Upper lobe of left lung (tissue), 6 donors: ENCODE results near the gene CDH12. TPM values are rescaled to one million over a fixed set of nuclear protein-coding genes. Genes with fewer than 3 reads are reported as not detected.

Source experiments
- ATAC-seq, 2 donors: fragments of 200-7000 bp; cut with Tn5 transposase; one replicate each; pipeline ENCODE4 v1.9.1; 2022; ENCODE audit warnings: mild to moderate bottlenecking in 2 of 2, moderate library complexity in 2 of 2; ENCODE audit not compliant: low FRiP score in 2 of 2
- DNase-seq, 2 donors: peaks; one replicate each; pipeline ENCODE4 v3.0.0-alpha.2; 2019 to 2020
- H3K27ac ChIP-seq, 4 donors: fragments of 200-600 bp; sonication (generic); one replicate each; pipeline ENCODE4 v1.5.1; 2016 to 2019
- H3K27me3 ChIP-seq, 4 donors: fragments of 200-600 bp; sonication (generic); one replicate each; pipeline ENCODE4 v1.5.1; 2017 to 2019
- H3K36me3 ChIP-seq, 4 donors: fragments of 200-600 bp; sonication (generic); one replicate each; pipeline ENCODE4 v1.5.1; 2016 to 2019
- H3K4me1 ChIP-seq, 4 donors: fragments of 200-600 bp; sonication (generic); one replicate each; pipeline ENCODE4 v1.5.1; 2018 to 2019
- H3K4me3 ChIP-seq, 4 donors: fragments of 200-600 bp; sonication (generic); one replicate each; pipeline ENCODE4 v1.5.1; 2017 to 2019; ENCODE audit warnings: mild to moderate bottlenecking in 2 of 4, moderate library complexity in 1 of 4
- H3K9me3 ChIP-seq, 4 donors: fragments of 200-600 bp; sonication (generic); one replicate each; pipeline ENCODE4 v1.5.1; 2018 to 2019
- CTCF ChIP-seq, 6 experiments: fragments of 450-650 bp in 4 of 6; fragments of 200-600 bp in 2 of 6; sonication (generic) in 2 of 6; IDR thresholded peaks; one replicate each; pipeline ENCODE4 v1.5.1; 2016 to 2019; ENCODE audit warnings: antibody characterized with exemption in 6 of 6
- EP300 ChIP-seq, 4 donors: sonication (generic); formaldehyde crosslinking; IDR thresholded peaks; one replicate each; pipeline ENCODE4 v1.5.1; 2017; ENCODE audit warnings: antibody characterized with exemption in 4 of 4, control low read depth in 2 of 4
- POLR2A ChIP-seq, 4 donors: fragments of 450-650 bp; IDR thresholded peaks; one replicate each; pipeline ENCODE4 v1.5.1; 2016 to 2017; ENCODE audit warnings: antibody characterized with exemption in 4 of 4, mild to moderate bottlenecking in 2 of 4
- POLR2AphosphoS5 ChIP-seq, 2 donors: sonication (generic); formaldehyde crosslinking; IDR thresholded peaks; one replicate each; pipeline ENCODE4 v1.5.1; 2017; ENCODE audit warnings: antibody characterized with exemption in 2 of 2
- WGBS, 2 donors: methylation state at CpG; one replicate each; pipeline ENCODE4 v1.1.5; 2017 to 2018; 5-methylcytosine and 5-hydroxymethylcytosine counted together
- total RNA-seq, 6 donors: library from RNA; depleted of rRNA in 4 of 6; stranded (reverse); fragments of >200 nt in 4 of 6; gene quantifications; one replicate each; pipeline versions ENCODE4 v1.1.0 to v1.2.1, GENCODE V29; 2016 to 2021
- donor health status: DM: no; HTN: no; CAD: no; lungs with moderate emphysema.
- donor health status: DM: no; HTN: yes; CAD: no; lungs with severe emphysema.

The CDH12 gene
- total RNA-seq, 6 donors from 2014 or later: 0.10 to 0.49 TPM; not detected in 4

- H3K4me1 ChIP-seq: no peaks in the 10 kb centered on the region
- H3K27me3 ChIP-seq: no peaks in the 10 kb centered on the region
- no peak overlapping the region for H3K27ac ChIP-seq
- 69 to 83% methylated on average over 2 of the region's 2 CpGs for WGBS, 2 donors
- DNase-seq: no peak
- no peak for TF ChIP-seq EP300 (IDR thresholded peaks at IDR 0.05)
- no peak for TF ChIP-seq POLR2A (IDR thresholded peaks at IDR 0.05)
- no peak for TF ChIP-seq POLR2AphosphoS5 (IDR thresholded peaks at IDR 0.05)
- TF ChIP-seq CTCF (IDR thresholded peaks at IDR 0.05): no peak
- no peaks in the 10 kb centered on the region for H3K36me3 ChIP-seq
- no peak for ATAC-seq
- no peaks in the 10 kb centered on the region for H3K9me3 ChIP-seq
- H3K4me3 ChIP-seq: no peak overlapping the region
Observed at GRCh38 chr5:22473886-22474285, 379.3 kb downstream of the CDH12 start.

GRCh38 chr5:22471154-22471553 lies 382.0 kb downstream of the CDH12 start:
- no peaks in the 10 kb centered on the region for H3K36me3 ChIP-seq
- no peak overlapping the region for H3K4me3 ChIP-seq
- TF ChIP-seq EP300 (IDR thresholded peaks at IDR 0.05): no peak
- no peak for TF ChIP-seq CTCF (IDR thresholded peaks at IDR 0.05)
- no peak for TF ChIP-seq POLR2A (IDR thresholded peaks at IDR 0.05)
- TF ChIP-seq POLR2AphosphoS5 (IDR thresholded peaks at IDR 0.05): no peak
- no peaks in the 10 kb centered on the region for H3K9me3 ChIP-seq
- WGBS, 2 donors: 65 to 66% methylated on average over 2 of the region's 2 CpGs
- DNase-seq: no peak
- no peaks in the 10 kb centered on the region for H3K27me3 ChIP-seq
- H3K27ac ChIP-seq: no peak overlapping the region
- H3K4me1 ChIP-seq: no peaks in the 10 kb centered on the region
- no peak for ATAC-seq

- ATAC-seq (no peak), DNase-seq (no peak)
- WGBS, 2 donors: 70 to 74% methylated on average over 3 of the region's 3 CpGs
- TF ChIP-seq CTCF (IDR thresholded peaks at IDR 0.05): no peak
- no peak for TF ChIP-seq POLR2A (IDR thresholded peaks at IDR 0.05)
- no peak for TF ChIP-seq POLR2AphosphoS5 (IDR thresholded peaks at IDR 0.05)
- TF ChIP-seq EP300 (IDR thresholded peaks at IDR 0.05): no peak
- Histone ChIP-seq H3K27me3 (no peaks in the 10 kb centered on the region), H3K4me1 (no peaks in the 10 kb centered on the region), H3K36me3 (no peaks in the 10 kb centered on the region), H3K9me3 (no peaks in the 10 kb centered on the region), H3K27ac (no peak overlapping the region), H3K4me3 (no peak overlapping the region)
Observed at GRCh38 chr5:22470408-22470807, 382.7 kb downstream of the CDH12 start.

- ATAC-seq (no peak), DNase-seq (no peak)
Observed at GRCh38 chr5:22465616-22466015, 387.5 kb downstream of the CDH12 start.

More at GRCh38 chr5:22465616-22466015, 387.5 kb downstream of the CDH12 start:
- Histone ChIP-seq H3K4me3 (no peak overlapping the region), H3K27me3 (no peaks in the 10 kb centered on the region), H3K9me3 (no peaks in the 10 kb centered on the region), H3K4me1 (no peaks in the 10 kb centered on the region), H3K36me3 (no peaks in the 10 kb centered on the region), H3K27ac (no peak overlapping the region)
- TF ChIP-seq EP300 (IDR thresholded peaks at IDR 0.05) (no peak), CTCF (IDR thresholded peaks at IDR 0.05) (no peak), POLR2A (IDR thresholded peaks at IDR 0.05) (no peak), POLR2AphosphoS5 (IDR thresholded peaks at IDR 0.05) (no peak)
- 81 to 89% methylated on average over 1 of the region's 1 CpG for WGBS, 2 donors
